HepG2 (cell line): ENCODE data around the gene NLRX1. TPM values are rescaled to one million over a fixed set of nuclear protein-coding genes. Genes with fewer than 3 reads are reported as not detected.
A peak's percentile ranks its signal among the peaks of the same experiment; 100 is the strongest.

Source experiments
- ARNT ChIP-seq: fragments of 450-650 bp; IDR thresholded peaks from 2 replicates; pipeline ENCODE4 v1.6.1; 2017
- CENPT ChIP-seq: sonication (generic); formaldehyde crosslinking; IDR thresholded peaks from 2 replicates; pipeline ENCODE4 v1.8.0; 2022; ENCODE audit warnings: low read depth, mild to moderate bottlenecking, moderate library complexity, missing genetic modification reagents
- CSRNP1 ChIP-seq: sonication (generic); formaldehyde crosslinking; IDR thresholded peaks from 2 replicates; pipeline ENCODE4 v1.8.1; 2023; ENCODE audit warnings: mild to moderate bottlenecking, missing genetic modification reagents
- FOXP4 ChIP-seq: sonication (generic); formaldehyde crosslinking; IDR thresholded peaks from 2 replicates; pipeline ENCODE4 v1.4.0; 2020; ENCODE audit warnings: missing genetic modification reagents
- HNRNPH1 ChIP-seq: fragments of 200-400 bp; formaldehyde crosslinking; optimal IDR thresholded peaks from 2 replicates; pipeline ENCODE3; 2017; ENCODE audit warnings: mild to moderate bottlenecking, low read depth, low read length
- MNT ChIP-seq: fragments of 450-650 bp; IDR thresholded peaks from 2 replicates; pipeline ENCODE4 v1.6.1; 2016
- PHF8 ChIP-seq: sonication (generic); formaldehyde crosslinking; IDR thresholded peaks from 2 replicates; pipeline ENCODE4 v1.5.0; 2020; ENCODE audit warnings: missing genetic modification reagents
- XBP1 ChIP-seq: sonication (generic); formaldehyde crosslinking; IDR thresholded peaks from 2 replicates; pipeline ENCODE4 v1.5.0; 2020; ENCODE audit warnings: missing genetic modification reagents
- ZFY ChIP-seq: sonication (generic); formaldehyde crosslinking; IDR thresholded peaks from 2 replicates; pipeline ENCODE4 v1.4.0; 2020; ENCODE audit warnings: missing genetic modification reagents
- ZNF251 ChIP-seq: sonication (generic); formaldehyde crosslinking; IDR thresholded peaks from 2 replicates; pipeline ENCODE4 v1.9.0; 2021; ENCODE audit warnings: mild to moderate bottlenecking, missing genetic modification reagents
- ZNF557 ChIP-seq: sonication (generic); formaldehyde crosslinking; IDR thresholded peaks from 2 replicates; pipeline ENCODE4 v1.4.0; 2020; ENCODE audit warnings: missing genetic modification reagents
- ZSCAN9 ChIP-seq: IDR thresholded peaks from 2 replicates; pipeline ENCODE4 v1.6.1; 2016; ENCODE audit warnings: borderline replicate concordance
- polyA plus RNA-seq, 8 experiments: library from polyadenylated mRNA; depleted of rRNA in 3 of 8; stranded (reverse) in 7 of 8; unstranded in 1 of 8; fragments of >200 nt; fragmentation: Illumina TruSeq in 4 of 8; extraction: Trizol in 4 of 8; gene quantifications; 2 replicates each; pipeline versions ENCODE4 v1.2.1 to v1.2.3, GENCODE V29; 2011 to 2016; ENCODE audit warnings: low read depth in 4 of 8, missing spikeins in 1 of 8, mixed read lengths in 1 of 8; ENCODE audit not compliant: insufficient read depth in 1 of 8
- total RNA-seq, 5 experiments: library from RNA; depleted of rRNA; stranded (reverse); fragments of >200 nt; fragmentation: Illumina TruSeq; extraction: Trizol; gene quantifications; 2 replicates each; pipeline ENCODE4 v1.2.3, GENCODE V29; 2016; ENCODE audit warnings: low read depth in 1 of 5
- TF ChIP-seq, protein P1 (sequence below): IDR thresholded peaks from 2 replicates; pipeline ENCODE4 v1.6.1; 2012; ENCODE audit warnings: low read length, improper control_type of control experiment
- TF ChIP-seq, protein P2 (sequence below): sonication (generic); formaldehyde crosslinking; IDR thresholded peaks from 2 replicates; pipeline ENCODE4 v1.5.0; 2020; ENCODE audit warnings: missing genetic modification reagents
- TF ChIP-seq, protein P3 (sequence below): sonication (generic); formaldehyde crosslinking; conservative IDR thresholded peaks from 2 replicates; pipeline ENCODE4 v1.8.0; 2022; ENCODE audit warnings: missing genetic modification reagents

NLRX1 gene
- total and polyA plus RNA-seq, 2 of the 13 experiments (the other 11 are each of a cell fraction or from before 2014, with no cell fraction given): 8.7 to 11.0 TPM

GRCh38 chr11:119121008-119121810 lies 47.3 kb upstream of the NLRX1 start, which contains the start of gene HINFP (continued):
- TF ChIP-seq MNT (peak; percentile 87), HNRNPH1 (no peak), FOXP4 (CRISPR knock-in tag) (no peak), CENPT (CRISPR knock-in tag) (no peak), PHF8 (peak; percentile 85), CSRNP1 (CRISPR knock-in tag) (peak; percentile 72; the same call in 1 of the 2 replicates), ZFY (CRISPR knock-in tag) (peak; percentile 86), ZSCAN9 (CRISPR knock-in tag) (0 out of 2 replicates have a peak, but pooled peaks have one; percentile 26), ZNF251 (CRISPR knock-in tag) (no peak), XBP1 (no peak), ARNT (no peak), ZNF557 (CRISPR knock-in tag) (0 out of 2 replicates have a peak, but pooled peaks have one; percentile 55)
- TF ChIP-seq, protein P1, sequence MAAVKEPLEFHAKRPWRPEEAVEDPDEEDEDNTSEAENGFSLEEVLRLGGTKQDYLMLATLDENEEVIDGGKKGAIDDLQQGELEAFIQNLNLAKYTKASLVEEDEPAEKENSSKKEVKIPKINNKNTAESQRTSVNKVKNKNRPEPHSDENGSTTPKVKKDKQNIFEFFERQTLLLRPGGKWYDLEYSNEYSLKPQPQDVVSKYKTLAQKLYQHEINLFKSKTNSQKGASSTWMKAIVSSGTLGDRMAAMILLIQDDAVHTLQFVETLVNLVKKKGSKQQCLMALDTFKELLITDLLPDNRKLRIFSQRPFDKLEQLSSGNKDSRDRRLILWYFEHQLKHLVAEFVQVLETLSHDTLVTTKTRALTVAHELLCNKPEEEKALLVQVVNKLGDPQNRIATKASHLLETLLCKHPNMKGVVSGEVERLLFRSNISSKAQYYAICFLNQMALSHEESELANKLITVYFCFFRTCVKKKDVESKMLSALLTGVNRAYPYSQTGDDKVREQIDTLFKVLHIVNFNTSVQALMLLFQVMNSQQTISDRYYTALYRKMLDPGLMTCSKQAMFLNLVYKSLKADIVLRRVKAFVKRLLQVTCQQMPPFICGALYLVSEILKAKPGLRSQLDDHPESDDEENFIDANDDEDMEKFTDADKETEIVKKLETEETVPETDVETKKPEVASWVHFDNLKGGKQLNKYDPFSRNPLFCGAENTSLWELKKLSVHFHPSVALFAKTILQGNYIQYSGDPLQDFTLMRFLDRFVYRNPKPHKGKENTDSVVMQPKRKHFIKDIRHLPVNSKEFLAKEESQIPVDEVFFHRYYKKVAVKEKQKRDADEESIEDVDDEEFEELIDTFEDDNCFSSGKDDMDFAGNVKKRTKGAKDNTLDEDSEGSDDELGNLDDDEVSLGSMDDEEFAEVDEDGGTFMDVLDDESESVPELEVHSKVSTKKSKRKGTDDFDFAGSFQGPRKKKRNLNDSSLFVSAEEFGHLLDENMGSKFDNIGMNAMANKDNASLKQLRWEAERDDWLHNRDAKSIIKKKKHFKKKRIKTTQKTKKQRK: no peak
- TF ChIP-seq, protein P2, sequence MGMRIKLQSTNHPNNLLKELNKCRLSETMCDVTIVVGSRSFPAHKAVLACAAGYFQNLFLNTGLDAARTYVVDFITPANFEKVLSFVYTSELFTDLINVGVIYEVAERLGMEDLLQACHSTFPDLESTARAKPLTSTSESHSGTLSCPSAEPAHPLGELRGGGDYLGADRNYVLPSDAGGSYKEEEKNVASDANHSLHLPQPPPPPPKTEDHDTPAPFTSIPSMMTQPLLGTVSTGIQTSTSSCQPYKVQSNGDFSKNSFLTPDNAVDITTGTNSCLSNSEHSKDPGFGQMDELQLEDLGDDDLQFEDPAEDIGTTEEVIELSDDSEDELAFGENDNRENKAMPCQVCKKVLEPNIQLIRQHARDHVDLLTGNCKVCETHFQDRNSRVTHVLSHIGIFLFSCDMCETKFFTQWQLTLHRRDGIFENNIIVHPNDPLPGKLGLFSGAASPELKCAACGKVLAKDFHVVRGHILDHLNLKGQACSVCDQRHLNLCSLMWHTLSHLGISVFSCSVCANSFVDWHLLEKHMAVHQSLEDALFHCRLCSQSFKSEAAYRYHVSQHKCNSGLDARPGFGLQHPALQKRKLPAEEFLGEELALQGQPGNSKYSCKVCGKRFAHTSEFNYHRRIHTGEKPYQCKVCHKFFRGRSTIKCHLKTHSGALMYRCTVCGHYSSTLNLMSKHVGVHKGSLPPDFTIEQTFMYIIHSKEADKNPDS: no peak; the same call in 1 of the 2 replicates
- TF ChIP-seq, protein P3, sequence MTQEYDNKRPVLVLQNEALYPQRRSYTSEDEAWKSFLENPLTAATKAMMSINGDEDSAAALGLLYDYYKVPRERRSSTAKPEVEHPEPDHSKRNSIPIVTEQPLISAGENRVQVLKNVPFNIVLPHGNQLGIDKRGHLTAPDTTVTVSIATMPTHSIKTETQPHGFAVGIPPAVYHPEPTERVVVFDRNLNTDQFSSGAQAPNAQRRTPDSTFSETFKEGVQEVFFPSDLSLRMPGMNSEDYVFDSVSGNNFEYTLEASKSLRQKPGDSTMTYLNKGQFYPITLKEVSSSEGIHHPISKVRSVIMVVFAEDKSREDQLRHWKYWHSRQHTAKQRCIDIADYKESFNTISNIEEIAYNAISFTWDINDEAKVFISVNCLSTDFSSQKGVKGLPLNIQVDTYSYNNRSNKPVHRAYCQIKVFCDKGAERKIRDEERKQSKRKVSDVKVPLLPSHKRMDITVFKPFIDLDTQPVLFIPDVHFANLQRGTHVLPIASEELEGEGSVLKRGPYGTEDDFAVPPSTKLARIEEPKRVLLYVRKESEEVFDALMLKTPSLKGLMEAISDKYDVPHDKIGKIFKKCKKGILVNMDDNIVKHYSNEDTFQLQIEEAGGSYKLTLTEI (CRISPR knock-in tag): no peak
